H9 (cell line): ENCODE data around the gene MOB3B. TPM values are rescaled to one million over a fixed set of nuclear protein-coding genes. Genes with fewer than 3 reads are reported as not detected.
"Not testable (repeated sequence)": the region's sequence is repeated elsewhere in the genome, so short reads cannot be mapped to it uniquely, and the experiment has no call there.

Experiments used
- DNase-seq: peaks from one replicate; pipeline ENCODE4 v3.0.0-alpha.2; 2017
- H2AFZ ChIP-seq: one replicate; pipeline ENCODE4 v1.6.1; 2013; ENCODE audit warnings: mild to moderate bottlenecking, low read length, control low read depth, moderate library complexity
- H2AK5ac ChIP-seq: 2 replicates; pipeline ENCODE4 v1.6.1; 2013; ENCODE audit warnings: low read length, control low read depth, mixed read lengths; ENCODE audit not compliant: insufficient read length
- H2BK120ac ChIP-seq: one replicate; pipeline ENCODE4 v1.6.1; 2013; ENCODE audit warnings: low read depth, mild to moderate bottlenecking, low read length, control low read depth, inconsistent platforms; ENCODE audit not compliant: poor library complexity, severe bottlenecking
- H2BK12ac ChIP-seq: 2 replicates; pipeline ENCODE4 v1.6.1; 2013; ENCODE audit warnings: low read length, control low read depth, mixed read lengths, low read depth; ENCODE audit not compliant: insufficient read length
- H2BK15ac ChIP-seq: 2 replicates; pipeline ENCODE4 v1.6.1; 2013; ENCODE audit warnings: low read depth, low read length, control low read depth
- H2BK20ac ChIP-seq: one replicate; pipeline ENCODE4 v1.6.1; 2013; ENCODE audit warnings: low read depth, mild to moderate bottlenecking, low read length, control low read depth, inconsistent platforms; ENCODE audit not compliant: poor library complexity, severe bottlenecking
- H2BK5ac ChIP-seq: 2 replicates; pipeline ENCODE4 v1.6.1; 2013; ENCODE audit warnings: low read length, control low read depth, mixed read lengths; ENCODE audit not compliant: insufficient read length
- H3K14ac ChIP-seq: 2 replicates; pipeline ENCODE4 v1.6.1; 2013; ENCODE audit warnings: low read length, control low read depth; ENCODE audit not compliant: insufficient read depth
- H3K18ac ChIP-seq: 2 replicates; pipeline ENCODE4 v1.6.1; 2013; ENCODE audit warnings: low read depth, mild to moderate bottlenecking, mixed read lengths, low read length, control low read depth; ENCODE audit not compliant: insufficient read length
- H3K23ac ChIP-seq: 2 replicates; pipeline ENCODE4 v1.6.1; 2013; ENCODE audit warnings: low read length, control low read depth, mixed read lengths, low read depth; ENCODE audit not compliant: insufficient read length
- H3K23me2 ChIP-seq: 2 replicates; pipeline ENCODE4 v1.6.1; 2013; ENCODE audit warnings: low read depth, mild to moderate bottlenecking, mixed read lengths, low read length, control low read depth; ENCODE audit not compliant: insufficient read length, poor library complexity, severe bottlenecking
- H3K27ac ChIP-seq: 2 replicates; pipeline ENCODE4 v1.5.1; 2013; ENCODE audit warnings: low read length, control low read depth, mixed read lengths, low read depth; ENCODE audit not compliant: insufficient read length
- H3K27me3 ChIP-seq: 2 replicates; pipeline ENCODE4 v1.6.1; 2013; ENCODE audit warnings: low read length, control low read depth, inconsistent platforms; ENCODE audit not compliant: insufficient read depth
- H3K4ac ChIP-seq: 2 replicates; pipeline ENCODE4 v1.6.1; 2013; ENCODE audit warnings: low read depth, mild to moderate bottlenecking, control low read depth, inconsistent platforms, low read length, moderate library complexity
- H3K4me1 ChIP-seq: 2 replicates; pipeline ENCODE4 v1.6.1; 2013; ENCODE audit warnings: low read length, control low read depth, inconsistent platforms; ENCODE audit not compliant: insufficient read depth
- H3K4me2 ChIP-seq: 2 replicates; pipeline ENCODE4 v1.6.1; 2013; ENCODE audit warnings: low read length, control low read depth, mixed read lengths; ENCODE audit not compliant: insufficient read length, insufficient read depth
- H3K56ac ChIP-seq: 2 replicates; pipeline ENCODE4 v1.6.1; 2013; ENCODE audit warnings: low read depth, mild to moderate bottlenecking, mixed read lengths, low read length, control low read depth; ENCODE audit not compliant: insufficient read length
- H3K79me1 ChIP-seq: 2 replicates; pipeline ENCODE4 v1.6.1; 2013; ENCODE audit warnings: low read depth, mild to moderate bottlenecking, moderate library complexity, low read length, control low read depth, inconsistent platforms; ENCODE audit not compliant: insufficient read depth, poor library complexity, severe bottlenecking
- H3K79me2 ChIP-seq: 2 replicates; pipeline ENCODE4 v1.6.1; 2013; ENCODE audit warnings: low read length, control low read depth, inconsistent platforms; ENCODE audit not compliant: insufficient read depth
- H3K9ac ChIP-seq: 2 replicates; pipeline ENCODE4 v1.6.1; 2013; ENCODE audit warnings: low read length, control low read depth, mixed read lengths; ENCODE audit not compliant: insufficient read length; ENCODE audit errors: extremely low read depth
- H3K9me3 ChIP-seq: one replicate; pipeline ENCODE4 v1.6.1; 2013; ENCODE audit warnings: low read depth, low read length, inconsistent platforms; ENCODE audit not compliant: control insufficient read depth
- H3T11ph ChIP-seq: one replicate; pipeline ENCODE4 v1.6.1; 2013; ENCODE audit warnings: mild to moderate bottlenecking, low read length, control low read depth, inconsistent platforms
- H4K20me1 ChIP-seq: one replicate; pipeline ENCODE4 v1.6.1; 2013; ENCODE audit not compliant: control insufficient read depth, insufficient read length, insufficient read depth
- H4K5ac ChIP-seq: 2 replicates; pipeline ENCODE4 v1.6.1; 2013; ENCODE audit warnings: low read depth, mild to moderate bottlenecking, mixed read lengths, low read length, control low read depth; ENCODE audit not compliant: insufficient read length
- H4K8ac ChIP-seq: replicated peaks from 2 replicates; pipeline ENCODE4 v1.6.1; 2013; ENCODE audit warnings: low read length, control low read depth, mixed read lengths, low read depth; ENCODE audit not compliant: insufficient read length
- H4K91ac ChIP-seq: 2 replicates; pipeline ENCODE4 v1.6.1; 2013; ENCODE audit warnings: low read depth, mild to moderate bottlenecking, moderate library complexity, mixed read lengths, low read length, control low read depth; ENCODE audit not compliant: insufficient read length
- H3K27ac Mint-ChIP-seq, 3 experiments: 2 replicates in 2 of 3; 3 replicates in 1 of 3; pipeline ENCODE4 v1.8.0; 2020 to 2021; ENCODE audit warnings: mixed read lengths in 3 of 3, mild to moderate bottlenecking in 1 of 3, moderate library complexity in 1 of 3
- H3K27me3 Mint-ChIP-seq: 2 replicates; pipeline ENCODE4 v1.8.0; 2021; ENCODE audit warnings: low read depth, mild to moderate bottlenecking, moderate library complexity, mixed read lengths
- H3K36me3 Mint-ChIP-seq, 3 experiments: 2 replicates in 2 of 3; 3 replicates in 1 of 3; pipeline ENCODE4 v1.8.0; 2020 to 2021; ENCODE audit warnings: low read depth in 3 of 3, mixed read lengths in 3 of 3; ENCODE audit not compliant: insufficient read depth in 1 of 3
- H3K4me1 Mint-ChIP-seq, 2 experiments: 2 replicates each; pipeline ENCODE4 v1.8.0; 2020; ENCODE audit warnings: mixed read lengths in 2 of 2
- H3K4me3 Mint-ChIP-seq, 2 experiments: 2 replicates in 1 of 2; 3 replicates in 1 of 2; pipeline ENCODE4 v1.8.0; 2020 to 2021; ENCODE audit warnings: mild to moderate bottlenecking in 2 of 2, mixed read lengths in 2 of 2, moderate library complexity in 1 of 2
- H3K9me3 Mint-ChIP-seq, 2 experiments: 2 replicates in 1 of 2; 3 replicates in 1 of 2; pipeline ENCODE4 v1.8.0; 2020; ENCODE audit warnings: mild to moderate bottlenecking in 2 of 2, mixed read lengths in 2 of 2, moderate library complexity in 1 of 2
- WGBS: extraction: QIAGEN DNeasy Blood & Tissue Kit; methylation state at CpG from one replicate; pipeline ENCODE4 v1.1.7; 2013; ENCODE audit warnings: missing lambda C conversion rate, low lambda C conversion rate, mixed read lengths; ENCODE audit not compliant: insufficient read length; ENCODE audit errors: extremely low coverage; 5-methylcytosine and 5-hydroxymethylcytosine counted together
- total RNA-seq: library from RNA; stranded (reverse); gene quantifications from 2 replicates; pipeline ENCODE4 v1.2.1, GENCODE V29; 2021

The MOB3B gene
- total RNA-seq, 1 experiment from 2014 or later: 9.8 TPM

- not testable (repeated sequence) for H3K9me3 ChIP-seq, H4K8ac ChIP-seq, H4K5ac ChIP-seq, H3K23me2 ChIP-seq, H3K23ac ChIP-seq, H3K27me3 Mint-ChIP-seq, H4K91ac ChIP-seq, H3K4me1 ChIP-seq, H3K4me2 ChIP-seq, H3K14ac ChIP-seq, H3K18ac ChIP-seq, H3K9me3 Mint-ChIP-seq, H2BK15ac ChIP-seq, H2BK5ac ChIP-seq, H2BK120ac ChIP-seq, H2BK12ac ChIP-seq, H3K27me3 ChIP-seq, H3T11ph ChIP-seq, H3K27ac ChIP-seq, H3K27ac Mint-ChIP-seq, H3K79me1 ChIP-seq, H2AFZ ChIP-seq, H3K36me3 Mint-ChIP-seq, H3K56ac ChIP-seq, DNase-seq, H3K4me3 Mint-ChIP-seq, H3K79me2 ChIP-seq, H4K20me1 ChIP-seq, H3K9ac ChIP-seq, H3K4ac ChIP-seq, H2AK5ac ChIP-seq, H2BK20ac ChIP-seq
- no CpG with 5 or more reads among the region's 3 CpGs for WGBS
- H3K4me1 Mint-ChIP-seq: peaks cover 15 to 19% of the 10 kb centered on the region in 2 experiments
Observed at GRCh38 chr9:27464950-27465349, 64.7 kb downstream of the MOB3B start.
